HEK293 (cell line): Measurements from ENCODE around the gene CHST3.

Source experiments
- CTCF ChIA-PET: fragments of 350-600 bp; formaldehyde crosslinking; extraction: SDS; loops from one replicate; lab custom pipeline; 2021; ENCODE audit warnings: antibody characterized with exemption; lab: Yijun Ruan, JAX
- POLR2A ChIA-PET: fragments of 300-600 bp; formaldehyde crosslinking; extraction: SDS; loops from one replicate; lab custom pipeline; 2020; ENCODE audit warnings: antibody characterized with exemption, inconsistent platforms; lab: Yijun Ruan, JAX
- H3K27ac ChIP-seq: fragments of 200-500 bp; sonication (Bioruptor generic); 2 replicates; pipeline ENCODE4 v1.5.1; 2014; ENCODE audit warnings: low read depth, low read length, control low read depth, inconsistent platforms; ENCODE audit errors: extremely low read depth
- H3K36me3 ChIP-seq, 2 experiments: fragments of 200-500 bp in 1 of 2; sonication (Bioruptor generic) in 1 of 2; 1 replicate in 1 of 2; 2 replicates in 1 of 2; pipeline ENCODE4 v1.5.1; 2014 to 2017; ENCODE audit warnings: inconsistent platforms in 2 of 2, low read length in 2 of 2; ENCODE audit not compliant: control insufficient read depth in 2 of 2, insufficient read depth in 1 of 2
- H3K4me1 ChIP-seq: fragments of 200-500 bp; sonication (Bioruptor generic); 2 replicates; pipeline ENCODE4 v1.5.1; 2014; ENCODE audit warnings: mild to moderate bottlenecking, low read length, inconsistent platforms; ENCODE audit not compliant: control insufficient read depth, insufficient read depth
- H3K4me3 ChIP-seq: 2 replicates; pipeline ENCODE4 v1.5.1; 2011; ENCODE audit warnings: low read depth, mild to moderate bottlenecking, control low read depth, low read length, moderate library complexity
- H3K9me3 ChIP-seq: fragments of 200-500 bp; sonication (Bioruptor generic); 2 replicates; pipeline ENCODE4 v1.5.1; 2014; ENCODE audit warnings: low read depth, low read length, inconsistent platforms; ENCODE audit not compliant: control insufficient read depth, insufficient read depth
- BCL11B ChIP-seq: fragments of 450-650 bp; formaldehyde crosslinking; IDR thresholded peaks from 2 replicates; pipeline ENCODE4 v1.5.1; 2016; ENCODE audit warnings: low read depth, missing biosample characterization, missing genetic modification characterization
- GLI4 ChIP-seq: fragments of 450-650 bp; formaldehyde crosslinking; IDR thresholded peaks from 2 replicates; pipeline ENCODE4 v1.5.1; 2016; ENCODE audit warnings: missing biosample characterization, missing genetic modification characterization
- HOXD13 ChIP-seq: sonication (generic); formaldehyde crosslinking; IDR thresholded peaks from 2 replicates; pipeline ENCODE4 v1.8.0; 2022; ENCODE audit warnings: missing genetic modification reagents, borderline replicate concordance
- KLF10 ChIP-seq: fragments of 450-650 bp; IDR thresholded peaks from 2 replicates; pipeline ENCODE4 v1.5.1; 2018; ENCODE audit warnings: missing biosample characterization, mild to moderate bottlenecking, missing genetic modification characterization
- MYNN ChIP-seq: fragments of 450-650 bp; formaldehyde crosslinking; IDR thresholded peaks from 2 replicates; pipeline ENCODE4 v1.5.1; 2016; ENCODE audit warnings: missing biosample characterization, missing genetic modification characterization, borderline replicate concordance
- OVOL3 ChIP-seq: fragments of 450-650 bp; formaldehyde crosslinking; IDR thresholded peaks from 2 replicates; pipeline ENCODE4 v1.5.1; 2016; ENCODE audit warnings: missing biosample characterization, missing genetic modification characterization
- SETDB1 ChIP-seq: IDR thresholded peaks from one replicate; pipeline ENCODE4 v1.6.1; 2017; ENCODE audit warnings: mild to moderate bottlenecking, low read length, moderate library complexity, mixed read lengths; ENCODE audit not compliant: insufficient read length
- SP7 ChIP-seq: fragments of 450-650 bp; formaldehyde crosslinking; IDR thresholded peaks from 2 replicates; pipeline ENCODE4 v1.5.1; 2016; ENCODE audit warnings: missing biosample characterization, missing genetic modification characterization
- ZBTB7A ChIP-seq: fragments of 450-650 bp; formaldehyde crosslinking; IDR thresholded peaks from 2 replicates; pipeline ENCODE4 v1.5.1; 2016; ENCODE audit warnings: low read depth, missing biosample characterization, missing genetic modification characterization
- ZNF121 ChIP-seq: fragments of 450-650 bp; formaldehyde crosslinking; IDR thresholded peaks from 2 replicates; pipeline ENCODE4 v1.5.1; 2016; ENCODE audit warnings: missing biosample characterization, missing genetic modification characterization
- ZNF146 ChIP-seq: fragments of 450-650 bp; formaldehyde crosslinking; IDR thresholded peaks from 2 replicates; pipeline ENCODE4 v1.5.1; 2016; ENCODE audit warnings: missing biosample characterization, missing genetic modification characterization
- ZNF157 ChIP-seq: fragments of 450-650 bp; formaldehyde crosslinking; IDR thresholded peaks from 2 replicates; pipeline ENCODE4 v1.5.1; 2016; ENCODE audit warnings: missing biosample characterization, missing genetic modification characterization
- ZNF169 ChIP-seq: fragments of 450-650 bp; formaldehyde crosslinking; IDR thresholded peaks from 2 replicates; pipeline ENCODE4 v1.5.1; 2016; ENCODE audit warnings: missing biosample characterization, missing genetic modification characterization
- ZNF174 ChIP-seq: fragments of 450-650 bp; formaldehyde crosslinking; IDR thresholded peaks from 2 replicates; pipeline ENCODE4 v1.5.0; 2017; ENCODE audit warnings: missing biosample characterization, mild to moderate bottlenecking, missing genetic modification characterization
- ZNF19 ChIP-seq: fragments of 450-650 bp; formaldehyde crosslinking; IDR thresholded peaks from 2 replicates; pipeline ENCODE4; 2016; ENCODE audit warnings: missing biosample characterization, missing genetic modification characterization, low read depth
- ZNF23 ChIP-seq: fragments of 450-650 bp; formaldehyde crosslinking; IDR thresholded peaks from 2 replicates; pipeline ENCODE4 v1.5.1; 2016; ENCODE audit warnings: missing biosample characterization, missing genetic modification characterization, borderline replicate concordance
- ZNF391 ChIP-seq: fragments of 450-650 bp; formaldehyde crosslinking; IDR thresholded peaks from 2 replicates; pipeline ENCODE4 v1.5.1; 2016; ENCODE audit warnings: low read depth, missing biosample characterization, missing genetic modification characterization, borderline replicate concordance
- ZNF560 ChIP-seq: fragments of 450-650 bp; formaldehyde crosslinking; IDR thresholded peaks from 2 replicates; pipeline ENCODE4 v1.5.1; 2017; ENCODE audit warnings: missing biosample characterization, missing genetic modification characterization, borderline replicate concordance
- ZNF670 ChIP-seq: fragments of 450-650 bp; formaldehyde crosslinking; IDR thresholded peaks from 2 replicates; pipeline ENCODE4 v1.5.1; 2016; ENCODE audit warnings: missing biosample characterization, missing genetic modification characterization, low read depth
- TF ChIP-seq, protein P1 (sequence below): fragments of 450-650 bp; formaldehyde crosslinking; IDR thresholded peaks from 2 replicates; pipeline ENCODE4 v1.5.1; 2016; ENCODE audit warnings: missing biosample characterization, missing genetic modification characterization
- TF ChIP-seq, protein P2 (sequence below): fragments of 450-650 bp; formaldehyde crosslinking; IDR thresholded peaks from 2 replicates; pipeline ENCODE4 v1.5.1; 2016; ENCODE audit warnings: missing biosample characterization, missing genetic modification characterization
- TF ChIP-seq, protein P3 (sequence below): fragments of 450-650 bp; formaldehyde crosslinking; IDR thresholded peaks from 2 replicates; pipeline ENCODE4 v1.5.1; 2016; ENCODE audit warnings: missing biosample characterization, missing genetic modification characterization
- TF ChIP-seq, protein P4 (sequence below): fragments of 450-650 bp; formaldehyde crosslinking; IDR thresholded peaks from 2 replicates; pipeline ENCODE4 v1.5.1; 2016; ENCODE audit warnings: missing biosample characterization, missing genetic modification characterization
- TF ChIP-seq, protein P5 (sequence below): fragments of 450-650 bp; formaldehyde crosslinking; optimal IDR thresholded peaks from 2 replicates; pipeline ENCODE3; 2016; ENCODE audit warnings: missing biosample characterization, mild to moderate bottlenecking, missing genetic modification characterization

Gene CHST3

DNA sequence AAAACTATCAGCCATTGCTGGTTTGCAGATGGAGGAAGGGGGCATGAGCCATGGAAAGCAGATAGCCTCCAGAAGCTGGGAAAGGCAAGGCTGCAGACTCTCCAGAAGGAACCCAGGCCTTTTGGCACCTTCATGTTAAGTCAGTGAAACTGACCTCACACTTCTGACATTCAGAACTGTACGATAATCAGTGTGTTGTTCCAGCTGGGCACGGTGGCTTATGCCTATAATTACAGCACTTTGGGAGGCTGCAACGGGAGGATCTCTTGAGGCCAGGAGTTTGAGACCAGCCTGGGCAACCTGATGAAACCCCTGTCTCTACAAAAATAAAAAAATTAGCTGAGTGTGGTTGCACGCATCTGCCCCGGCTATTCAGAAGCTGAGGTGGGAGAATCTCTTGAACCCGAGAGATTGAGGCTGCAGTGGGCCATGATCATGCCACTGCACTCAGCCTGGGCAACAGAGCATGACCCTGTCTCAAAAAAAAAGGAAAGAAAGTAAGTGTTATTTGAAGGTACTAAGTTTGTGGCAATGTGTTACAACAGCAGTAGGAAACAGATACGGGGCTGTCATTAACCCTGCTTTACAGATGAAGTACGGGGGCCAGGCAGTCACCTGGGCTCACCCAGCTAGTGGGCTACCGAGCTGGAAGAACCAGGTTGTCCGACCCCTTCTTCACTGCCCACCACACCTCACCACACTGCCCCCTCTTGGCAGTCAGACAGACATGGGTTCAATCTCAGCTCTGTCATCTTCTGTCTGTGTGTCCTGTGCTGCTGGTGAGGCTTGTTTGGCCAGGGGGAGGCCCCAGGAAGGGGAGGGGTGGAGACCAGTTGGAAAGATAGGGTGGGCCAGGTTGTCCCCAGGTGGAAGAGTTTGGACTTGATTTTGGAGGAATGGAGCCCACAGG is 18.3 kb downstream of the CHST3 start:
- Histone ChIP-seq H3K36me3 (no peaks in the 10 kb centered on the region), H3K4me3 (no peak overlapping the region), H3K27ac (no peak overlapping the region), H3K4me1 (peaks cover 14% of the 10 kb centered on the region), H3K9me3 (no peaks in the 10 kb centered on the region)
- POLR2A ChIA-PET, result no interaction called here
- CTCF ChIA-PET, result interaction anchor here (0.7 to 3.4 kb wide), 5 partner anchors 12 to 86 kb away, joined by 3 to 15 read pairs (median 6); no protein-coding TSS in a partner anchor
- TF ChIP-seq ZNF670 (tag by site-specific recombination) (no peak), ZNF174 (no peak), ZNF19 (tag by site-specific recombination) (no peak), ZNF146 (tag by site-specific recombination) (no peak), SP7 (tag by site-specific recombination) (peak; percentile 56), ZNF121 (tag by site-specific recombination) (peak; percentile 56; the same call in 1 of the 2 replicates), SETDB1 (no peak), ZNF560 (tag by site-specific recombination) (no peak)
- TF ChIP-seq, protein P1, sequence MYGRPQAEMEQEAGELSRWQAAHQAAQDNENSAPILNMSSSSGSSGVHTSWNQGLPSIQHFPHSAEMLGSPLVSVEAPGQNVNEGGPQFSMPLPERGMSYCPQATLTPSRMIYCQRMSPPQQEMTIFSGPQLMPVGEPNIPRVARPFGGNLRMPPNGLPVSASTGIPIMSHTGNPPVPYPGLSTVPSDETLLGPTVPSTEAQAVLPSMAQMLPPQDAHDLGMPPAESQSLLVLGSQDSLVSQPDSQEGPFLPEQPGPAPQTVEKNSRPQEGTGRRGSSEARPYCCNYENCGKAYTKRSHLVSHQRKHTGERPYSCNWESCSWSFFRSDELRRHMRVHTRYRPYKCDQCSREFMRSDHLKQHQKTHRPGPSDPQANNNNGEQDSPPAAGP (tag by site-specific recombination), result no peak
- TF ChIP-seq, protein P2, sequence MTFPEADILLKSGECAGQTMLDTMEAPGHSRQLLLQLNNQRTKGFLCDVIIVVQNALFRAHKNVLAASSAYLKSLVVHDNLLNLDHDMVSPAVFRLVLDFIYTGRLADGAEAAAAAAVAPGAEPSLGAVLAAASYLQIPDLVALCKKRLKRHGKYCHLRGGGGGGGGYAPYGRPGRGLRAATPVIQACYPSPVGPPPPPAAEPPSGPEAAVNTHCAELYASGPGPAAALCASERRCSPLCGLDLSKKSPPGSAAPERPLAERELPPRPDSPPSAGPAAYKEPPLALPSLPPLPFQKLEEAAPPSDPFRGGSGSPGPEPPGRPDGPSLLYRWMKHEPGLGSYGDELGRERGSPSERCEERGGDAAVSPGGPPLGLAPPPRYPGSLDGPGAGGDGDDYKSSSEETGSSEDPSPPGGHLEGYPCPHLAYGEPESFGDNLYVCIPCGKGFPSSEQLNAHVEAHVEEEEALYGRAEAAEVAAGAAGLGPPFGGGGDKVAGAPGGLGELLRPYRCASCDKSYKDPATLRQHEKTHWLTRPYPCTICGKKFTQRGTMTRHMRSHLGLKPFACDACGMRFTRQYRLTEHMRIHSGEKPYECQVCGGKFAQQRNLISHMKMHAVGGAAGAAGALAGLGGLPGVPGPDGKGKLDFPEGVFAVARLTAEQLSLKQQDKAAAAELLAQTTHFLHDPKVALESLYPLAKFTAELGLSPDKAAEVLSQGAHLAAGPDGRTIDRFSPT (tag by site-specific recombination), result no peak
- TF ChIP-seq, protein P3, sequence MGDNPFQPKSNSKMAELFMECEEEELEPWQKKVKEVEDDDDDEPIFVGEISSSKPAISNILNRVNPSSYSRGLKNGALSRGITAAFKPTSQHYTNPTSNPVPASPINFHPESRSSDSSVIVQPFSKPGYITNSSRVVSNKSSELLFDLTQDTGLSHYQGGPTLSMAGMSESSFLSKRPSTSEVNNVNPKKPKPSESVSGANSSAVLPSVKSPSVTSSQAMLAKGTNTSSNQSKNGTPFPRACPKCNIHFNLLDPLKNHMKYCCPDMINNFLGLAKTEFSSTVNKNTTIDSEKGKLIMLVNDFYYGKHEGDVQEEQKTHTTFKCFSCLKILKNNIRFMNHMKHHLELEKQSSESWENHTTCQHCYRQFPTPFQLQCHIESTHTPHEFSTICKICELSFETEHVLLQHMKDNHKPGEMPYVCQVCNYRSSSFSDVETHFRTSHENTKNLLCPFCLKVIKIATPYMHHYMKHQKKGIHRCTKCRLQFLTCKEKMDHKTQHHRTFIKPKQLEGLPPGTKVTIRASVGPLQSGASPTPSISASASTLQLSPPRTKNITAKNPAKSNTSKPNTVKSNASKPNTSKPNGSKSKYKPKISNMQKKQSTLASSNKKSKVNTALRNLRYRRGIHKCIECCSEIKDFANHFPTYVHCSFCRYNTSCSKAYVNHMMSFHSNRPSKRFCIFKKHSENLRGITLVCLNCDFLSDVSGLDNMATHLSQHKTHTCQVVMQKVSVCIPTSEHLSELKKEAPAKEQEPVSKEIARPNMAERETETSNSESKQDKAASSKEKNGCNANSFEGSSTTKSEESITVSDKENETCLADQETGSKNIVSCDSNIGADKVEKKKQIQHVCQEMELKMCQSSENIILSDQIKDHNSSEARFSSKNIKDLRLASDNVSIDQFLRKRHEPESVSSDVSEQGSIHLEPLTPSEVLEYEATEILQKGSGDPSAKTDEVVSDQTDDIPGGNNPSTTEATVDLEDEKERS, result no peak
- TF ChIP-seq, protein P4, sequence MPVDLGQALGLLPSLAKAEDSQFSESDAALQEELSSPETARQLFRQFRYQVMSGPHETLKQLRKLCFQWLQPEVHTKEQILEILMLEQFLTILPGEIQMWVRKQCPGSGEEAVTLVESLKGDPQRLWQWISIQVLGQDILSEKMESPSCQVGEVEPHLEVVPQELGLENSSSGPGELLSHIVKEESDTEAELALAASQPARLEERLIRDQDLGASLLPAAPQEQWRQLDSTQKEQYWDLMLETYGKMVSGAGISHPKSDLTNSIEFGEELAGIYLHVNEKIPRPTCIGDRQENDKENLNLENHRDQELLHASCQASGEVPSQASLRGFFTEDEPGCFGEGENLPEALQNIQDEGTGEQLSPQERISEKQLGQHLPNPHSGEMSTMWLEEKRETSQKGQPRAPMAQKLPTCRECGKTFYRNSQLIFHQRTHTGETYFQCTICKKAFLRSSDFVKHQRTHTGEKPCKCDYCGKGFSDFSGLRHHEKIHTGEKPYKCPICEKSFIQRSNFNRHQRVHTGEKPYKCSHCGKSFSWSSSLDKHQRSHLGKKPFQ (tag by site-specific recombination), result no peak

DNA sequence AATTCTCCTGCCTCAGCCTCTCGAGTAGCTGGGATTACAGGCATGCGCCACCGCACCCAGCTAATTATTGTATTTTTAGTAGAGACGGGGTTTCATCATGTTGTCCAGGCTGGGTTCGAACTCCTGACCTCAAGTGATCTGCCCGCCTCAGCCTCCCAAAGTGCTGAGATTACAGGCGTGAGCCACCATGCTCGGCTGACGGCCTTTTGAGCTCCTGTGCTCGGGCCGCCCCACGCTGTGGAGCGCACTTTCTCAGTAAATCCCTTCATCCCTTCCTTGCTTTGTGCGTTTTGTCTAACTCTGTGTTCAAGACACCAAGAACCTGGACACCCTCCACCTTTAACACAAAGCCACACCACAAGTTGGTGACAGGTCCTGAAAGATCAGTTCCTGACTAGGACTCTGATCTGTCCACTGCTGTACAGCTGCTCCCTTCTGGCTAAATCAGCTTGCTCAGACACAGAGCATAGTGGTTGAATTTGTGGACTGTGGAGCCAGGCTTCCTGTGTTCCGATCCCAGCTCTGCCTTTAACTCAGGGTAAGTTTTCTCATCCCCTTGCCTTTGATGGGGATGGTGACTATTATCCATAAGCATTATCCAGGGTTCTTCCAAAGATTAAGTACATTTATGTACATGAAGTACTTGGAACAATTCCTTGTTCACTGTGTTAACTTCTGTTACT is 20.1 kb downstream of the CHST3 start:
- no peak overlapping the region for H3K4me3 ChIP-seq
- H3K9me3 ChIP-seq, result no peaks in the 10 kb centered on the region
- ChIA-PET CTCF (interaction anchor here (0.7 to 3.4 kb wide), 6 partner anchors 10 to 88 kb away, joined by 3 to 15 read pairs (median 6); no protein-coding TSS in a partner anchor), POLR2A (no interaction called here)
- H3K4me1 ChIP-seq, result peaks cover 14% of the 10 kb centered on the region
- peaks cover 0 to 2% of the 10 kb centered on the region in 2 experiments; a peak in 1 of 3 replicates for H3K36me3 ChIP-seq
- no peak overlapping the region for H3K27ac ChIP-seq
- TF ChIP-seq OVOL3, result no peak
- TF ChIP-seq, protein P5, sequence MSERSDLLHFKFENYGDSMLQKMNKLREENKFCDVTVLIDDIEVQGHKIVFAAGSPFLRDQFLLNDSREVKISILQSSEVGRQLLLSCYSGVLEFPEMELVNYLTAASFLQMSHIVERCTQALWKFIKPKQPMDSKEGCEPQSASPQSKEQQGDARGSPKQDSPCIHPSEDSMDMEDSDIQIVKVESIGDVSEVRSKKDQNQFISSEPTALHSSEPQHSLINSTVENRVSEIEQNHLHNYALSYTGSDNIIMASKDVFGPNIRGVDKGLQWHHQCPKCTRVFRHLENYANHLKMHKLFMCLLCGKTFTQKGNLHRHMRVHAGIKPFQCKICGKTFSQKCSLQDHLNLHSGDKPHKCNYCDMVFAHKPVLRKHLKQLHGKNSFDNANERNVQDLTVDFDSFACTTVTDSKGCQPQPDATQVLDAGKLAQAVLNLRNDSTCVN (tag by site-specific recombination), result no peak
- no peak for TF ChIP-seq ZNF391
- no peak for TF ChIP-seq MYNN
- TF ChIP-seq HOXD13 (CRISPR knock-in tag), result no peak
- TF ChIP-seq KLF10 (tag by site-specific recombination), result no peak
- no peak for TF ChIP-seq ZNF23 (tag by site-specific recombination)
- TF ChIP-seq ZNF157, result no peak
- no peak for TF ChIP-seq BCL11B
- no peak for TF ChIP-seq GLI4 (tag by site-specific recombination)
- TF ChIP-seq ZNF169 (tag by site-specific recombination), result no peak
- no peak for TF ChIP-seq SP7 (tag by site-specific recombination)
- TF ChIP-seq ZNF670 (tag by site-specific recombination), result no peak
- no peak for TF ChIP-seq ZBTB7A (tag by site-specific recombination)
